ENCODE measurements around the gene LMX1B.

GRCh38 chr9:126578029-126578428, 35.7 kb upstream of the LMX1B start:
- TF ChIP-seq, protein P1, sequence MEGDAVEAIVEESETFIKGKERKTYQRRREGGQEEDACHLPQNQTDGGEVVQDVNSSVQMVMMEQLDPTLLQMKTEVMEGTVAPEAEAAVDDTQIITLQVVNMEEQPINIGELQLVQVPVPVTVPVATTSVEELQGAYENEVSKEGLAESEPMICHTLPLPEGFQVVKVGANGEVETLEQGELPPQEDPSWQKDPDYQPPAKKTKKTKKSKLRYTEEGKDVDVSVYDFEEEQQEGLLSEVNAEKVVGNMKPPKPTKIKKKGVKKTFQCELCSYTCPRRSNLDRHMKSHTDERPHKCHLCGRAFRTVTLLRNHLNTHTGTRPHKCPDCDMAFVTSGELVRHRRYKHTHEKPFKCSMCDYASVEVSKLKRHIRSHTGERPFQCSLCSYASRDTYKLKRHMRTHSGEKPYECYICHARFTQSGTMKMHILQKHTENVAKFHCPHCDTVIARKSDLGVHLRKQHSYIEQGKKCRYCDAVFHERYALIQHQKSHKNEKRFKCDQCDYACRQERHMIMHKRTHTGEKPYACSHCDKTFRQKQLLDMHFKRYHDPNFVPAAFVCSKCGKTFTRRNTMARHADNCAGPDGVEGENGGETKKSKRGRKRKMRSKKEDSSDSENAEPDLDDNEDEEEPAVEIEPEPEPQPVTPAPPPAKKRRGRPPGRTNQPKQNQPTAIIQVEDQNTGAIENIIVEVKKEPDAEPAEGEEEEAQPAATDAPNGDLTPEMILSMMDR (IDR thresholded peaks at IDR 0.05; ENCODE audit: low read depth, low read length): no peak
- TF ChIP-seq, protein P2, sequence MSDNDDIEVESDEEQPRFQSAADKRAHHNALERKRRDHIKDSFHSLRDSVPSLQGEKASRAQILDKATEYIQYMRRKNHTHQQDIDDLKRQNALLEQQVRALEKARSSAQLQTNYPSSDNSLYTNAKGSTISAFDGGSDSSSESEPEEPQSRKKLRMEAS (IDR thresholded peaks at IDR 0.05; ENCODE audit: low read depth, low read length): no peak
